Nucleus accumbens (tissue), 56 donors: ENCODE measurements around the gene OR2T4.

Source experiments
- DNase-seq, 56 donors: peaks; one replicate each; lab custom pipeline; 2025; lab: John Stamatoyannopoulos, UW

OR2T4 gene

GRCh38 chr1:248361121-248361715 is at the start of gene OR2T4:
OR2T4 (plus strand) TSS chr1:248361665; CDS start chr1:248361665, 0 bp downstream.
- DNase-seq, result peak in 4 of 56 donors; percentile 4 to 41 (median 14)

- no peak for DNase-seq
Observed at GRCh38 chr1:248316796-248317195, 44.7 kb upstream of the OR2T4 start.

GRCh38 chr1:248324468-248324867 is 37.0 kb upstream of the OR2T4 start, which contains the start of gene OR2M7:
OR2M7 (minus strand) TSS chr1:248324568; CDS start chr1:248324568, 0 bp downstream.
- no peak for DNase-seq

- no peak for DNase-seq
Observed at GRCh38 chr1:248343451-248343850, 18.0 kb upstream of the OR2T4 start.

- no peak for DNase-seq
Observed at GRCh38 chr1:248348475-248348874, 13.0 kb upstream of the OR2T4 start, which contains the start of gene OR14C36. OR14C36 (plus strand) TSS chr1:248348775; CDS start chr1:248348775, 0 bp downstream.

GRCh38 chr1:248359415-248359814 is 2.0 kb upstream of the OR2T4 start:
- no peak for DNase-seq

- DNase-seq, result no peak
Observed at GRCh38 chr1:248366609-248367008, 5.1 kb downstream of the OR2T4 start.

- no peak for DNase-seq
Observed at GRCh38 chr1:248372394-248372793, 10.9 kb downstream of the OR2T4 start.

GRCh38 chr1:248373761-248374160 is 12.3 kb downstream of the OR2T4 start:
- no peak for DNase-seq

- DNase-seq, result no peak
Observed at GRCh38 chr1:248375446-248375845, 14.0 kb downstream of the OR2T4 start, which contains the start of gene OR2T6. OR2T6 (plus strand) TSS chr1:248375746; CDS start chr1:248387609, 11,863 bp downstream.

- DNase-seq, result no peak
Observed at GRCh38 chr1:248376916-248377315, 15.5 kb downstream of the OR2T4 start.

GRCh38 chr1:248380854-248381253 is 19.4 kb downstream of the OR2T4 start:
- no peak for DNase-seq

GRCh38 chr1:248388426-248388825 is 27.0 kb downstream of the OR2T4 start:
- no peak for DNase-seq

GRCh38 chr1:248393050-248393449 is 31.6 kb downstream of the OR2T4 start:
- DNase-seq, result no peak

GRCh38 chr1:248402748-248403147 is 41.3 kb downstream of the OR2T4 start, which contains the start of gene OR2T1:
OR2T1 (plus strand) TSS chr1:248403048; CDS start chr1:248406148, 3,100 bp downstream.
- no peak for DNase-seq

GRCh38 chr1:248404024-248404423 is 42.6 kb downstream of the OR2T4 start:
- peak in 24 of 56 donors; percentile 3 to 79 (median 34) for DNase-seq

- DNase-seq, result no peak
Observed at GRCh38 chr1:248406721-248407692, 45.5 kb downstream of the OR2T4 start.
